Measurements from ENCODE around the gene LINGO1. TPM values are rescaled to one million over a fixed set of nuclear protein-coding genes. Genes with fewer than 3 reads are reported as not detected.

The LINGO1 gene
- total RNA-seq, 1 donor from 2014 or later: 0.78 TPM

GRCh38 chr15:77566092-77566491 lies 66.6 kb downstream of the LINGO1 start:
- intact Hi-C loops (cut with DNase I): no loop called here
- peak; percentile 5 for DNase-seq (ENCODE audit: missing footprints)
- no peak for ATAC-seq

GRCh38 chr15:77565378-77565915 lies 67.3 kb downstream of the LINGO1 start:
- intact Hi-C loops (cut with DNase I): no loop called here
- no peak for ATAC-seq
- peak; percentile 21 for DNase-seq (ENCODE audit: missing footprints)

- no peak for ATAC-seq
- peak; percentile 11 for DNase-seq (ENCODE audit: missing footprints)
- intact Hi-C loops (cut with DNase I): no loop called here
Observed at GRCh38 chr15:77564938-77565337, 67.8 kb downstream of the LINGO1 start.

- peak; percentile 34 for DNase-seq (ENCODE audit: missing footprints)
- intact Hi-C loops (cut with DNase I): no loop called here
- no peak for ATAC-seq
Observed at GRCh38 chr15:77564341-77564740, 68.4 kb downstream of the LINGO1 start.

- ATAC-seq: no peak
- DNase-seq (ENCODE audit: missing footprints): peak; percentile 48
- intact Hi-C loops (cut with DNase I): no loop called here
Observed at GRCh38 chr15:77563623-77564156, 69.0 kb downstream of the LINGO1 start.

Other genes starting within 250 kb of the LINGO1 start
- 66.6 TPM for gene PEAK1, start 212.8 kb downstream of the LINGO1 start, total RNA-seq
- 30.1 TPM for gene HMG20A, start 212.0 kb downstream of the LINGO1 start, total RNA-seq

Measured in Right ventricle myocardium inferior (tissue), 1 donor.